DOHH2 (cell line): ENCODE data around the gene SNAPC2.

ENCODE experiments used
- H3F3A ChIP-seq: fragments of 200-600 bp; sonication (generic), shearing (Covaris generic); 2 replicates; pipeline ENCODE4 v1.6.0; 2016; ENCODE audit warnings: antibody characterized with exemption, mild to moderate bottlenecking; ENCODE audit not compliant: control insufficient read depth, insufficient read depth
- H3K27ac ChIP-seq: fragments of 200-600 bp; sonication (generic); 2 replicates; pipeline ENCODE4 v1.5.1; 2014; ENCODE audit warnings: low read depth, mild to moderate bottlenecking, low read length, moderate library complexity
- H3K27me3 ChIP-seq: fragments of 200-600 bp; sonication (generic); 2 replicates; pipeline ENCODE4 v1.6.1; 2014; ENCODE audit warnings: mild to moderate bottlenecking, low read length, mixed read lengths; ENCODE audit not compliant: control insufficient read depth
- H3K36me3 ChIP-seq: fragments of 200-600 bp; sonication (generic); 2 replicates; pipeline ENCODE4 v1.6.1; 2014; ENCODE audit warnings: mild to moderate bottlenecking, low read length, moderate library complexity, mixed read lengths; ENCODE audit not compliant: control insufficient read depth
- H3K4me1 ChIP-seq: fragments of 200-600 bp; sonication (generic); 2 replicates; pipeline ENCODE4 v1.6.1; 2014; ENCODE audit warnings: mild to moderate bottlenecking, low read length, mixed read lengths; ENCODE audit not compliant: control insufficient read depth
- H3K4me2 ChIP-seq: fragments of 200-600 bp; sonication (generic); 2 replicates; pipeline ENCODE4 v1.6.0; 2014; ENCODE audit warnings: mild to moderate bottlenecking, low read length, moderate library complexity
- H3K4me3 ChIP-seq: fragments of 200-600 bp; sonication (generic); 2 replicates; pipeline ENCODE4 v1.5.1; 2014; ENCODE audit warnings: mild to moderate bottlenecking, low read length, mixed read lengths
- H3K79me2 ChIP-seq: fragments of 200-600 bp; sonication (generic); 2 replicates; pipeline ENCODE4 v1.6.1; 2014; ENCODE audit warnings: mild to moderate bottlenecking, low read length, mixed read lengths; ENCODE audit not compliant: control insufficient read depth
- H3K9me2 ChIP-seq: fragments of 200-600 bp; sonication (generic); replicated peaks from 2 replicates; pipeline ENCODE4 v1.6.1; 2014; ENCODE audit warnings: mild to moderate bottlenecking, low read length, mixed read lengths; ENCODE audit not compliant: control insufficient read depth
- H3K9me3 ChIP-seq: fragments of 200-600 bp; sonication (generic); 2 replicates; pipeline ENCODE4 v1.6.1; 2014; ENCODE audit warnings: antibody characterized with exemption, low read length, mixed read lengths; ENCODE audit not compliant: control insufficient read depth, insufficient read depth
- H4K20me1 ChIP-seq: fragments of 200-600 bp; sonication (generic); 2 replicates; pipeline ENCODE4 v1.6.0; 2014; ENCODE audit warnings: low read depth, mild to moderate bottlenecking, antibody characterized with exemption, low read length, moderate library complexity; ENCODE audit not compliant: control insufficient read depth, insufficient read depth
- CTCF ChIP-seq: fragments of 200-600 bp; sonication (generic); IDR thresholded peaks from one replicate; pipeline ENCODE4 v1.5.1; 2014; ENCODE audit warnings: antibody characterized with exemption, mild to moderate bottlenecking, low read depth, low read length; ENCODE audit not compliant: poor library complexity, severe bottlenecking
- EZH2phosphoT487 ChIP-seq: fragments of 200-600 bp; sonication (generic); IDR thresholded peaks from 2 replicates; pipeline ENCODE4 v1.6.1; 2017; ENCODE audit warnings: borderline replicate concordance, mild to moderate bottlenecking, antibody characterized with exemption, low read length, moderate library complexity, mixed read lengths

Gene SNAPC2

GRCh38 chr19:7879836-7880235 lies 40.3 kb upstream of the SNAPC2 start:
- TF ChIP-seq CTCF (no peak), EZH2phosphoT487 (no peak)
- Histone ChIP-seq H3K36me3 (no peaks in the 10 kb centered on the region), H3K9me2 (no peaks in the 10 kb centered on the region), H3K9me3 (no peaks in the 10 kb centered on the region), H3K79me2 (no peaks in the 10 kb centered on the region), H3K4me2 (no peak overlapping the region), H3K4me1 (no peaks in the 10 kb centered on the region), H3K4me3 (no peak overlapping the region), H3F3A (no peaks in the 10 kb centered on the region), H3K27ac (no peak overlapping the region), H4K20me1 (no peaks in the 10 kb centered on the region), H3K27me3 (peaks cover under 1% of the 10 kb centered on the region; the same call in 1 of the 2 replicates)

GRCh38 chr19:7881910-7882309 lies 38.2 kb upstream of the SNAPC2 start:
- no peaks in the 10 kb centered on the region for H3K9me3 ChIP-seq
- H3F3A ChIP-seq: no peaks in the 10 kb centered on the region
- H3K27me3 ChIP-seq: no peaks in the 10 kb centered on the region
- no peaks in the 10 kb centered on the region for H3K36me3 ChIP-seq
- no peaks in the 10 kb centered on the region for H4K20me1 ChIP-seq
- no peak for TF ChIP-seq EZH2phosphoT487
- TF ChIP-seq CTCF: no peak
- no peaks in the 10 kb centered on the region for H3K4me1 ChIP-seq
- no peaks in the 10 kb centered on the region for H3K79me2 ChIP-seq
- no peak overlapping the region for H3K4me2 ChIP-seq
- no peaks in the 10 kb centered on the region for H3K9me2 ChIP-seq
- no peak overlapping the region for H3K27ac ChIP-seq
- H3K4me3 ChIP-seq: no peak overlapping the region

GRCh38 chr19:7883105-7883504 lies 37.0 kb upstream of the SNAPC2 start:
- Histone ChIP-seq H3K9me3 (no peaks in the 10 kb centered on the region), H4K20me1 (no peaks in the 10 kb centered on the region), H3K79me2 (no peaks in the 10 kb centered on the region), H3K36me3 (no peaks in the 10 kb centered on the region), H3K9me2 (no peaks in the 10 kb centered on the region), H3F3A (no peaks in the 10 kb centered on the region), H3K27ac (no peak overlapping the region), H3K4me3 (no peak overlapping the region), H3K4me1 (no peaks in the 10 kb centered on the region), H3K27me3 (peaks cover 4% of the 10 kb centered on the region; the same call in 1 of the 2 replicates), H3K4me2 (no peak overlapping the region)
- no peak for TF ChIP-seq EZH2phosphoT487
- TF ChIP-seq CTCF: no peak
